Ascending aorta (tissue), 2 donors: ENCODE data around the gene ESR2. TPM values are rescaled to one million over a fixed set of nuclear protein-coding genes. Genes with fewer than 3 reads are reported as not detected.

Experiments
- DNase-seq, 2 donors: peaks; one replicate each; pipeline ENCODE4 v3.0.0-alpha.2; 2019; ENCODE audit warnings: low spot score in 2 of 2
- H3K27ac ChIP-seq, 2 donors: fragments of 200-600 bp; sonication (generic); one replicate each; pipeline ENCODE4 v1.5.1; 2016 to 2017; ENCODE audit warnings: mild to moderate bottlenecking in 1 of 2
- H3K27me3 ChIP-seq: fragments of 200-600 bp; sonication (generic); one replicate; pipeline ENCODE4 v1.5.1; 2017
- H3K36me3 ChIP-seq, 2 donors: fragments of 200-600 bp; sonication (generic); one replicate each; pipeline ENCODE4 v1.5.1; 2016
- H3K4me1 ChIP-seq, 2 donors: fragments of 200-600 bp; sonication (generic); one replicate each; pipeline ENCODE4 v1.5.1; 2016 to 2017; ENCODE audit warnings: mild to moderate bottlenecking in 1 of 2
- H3K4me3 ChIP-seq, 2 donors: fragments of 200-600 bp; sonication (generic); one replicate each; pipeline ENCODE4 v1.5.1; 2016 to 2017; ENCODE audit warnings: mild to moderate bottlenecking in 1 of 2
- H3K9me3 ChIP-seq, 2 donors: fragments of 200-600 bp; sonication (generic); one replicate each; pipeline ENCODE4 v1.5.1; 2016
- CTCF ChIP-seq, 3 experiments: fragments of 200-600 bp in 2 of 3; fragments of 450-650 bp in 1 of 3; sonication (generic) in 2 of 3; IDR thresholded peaks; one replicate each; pipeline ENCODE4 v1.5.1; 2016 to 2019; ENCODE audit warnings: antibody characterized with exemption in 3 of 3, mild to moderate bottlenecking in 1 of 3, moderate library complexity in 1 of 3
- intact Hi-C: fragments of 100-400 bp; cut with DNase I; formaldehyde crosslinking; loops from one replicate; pipeline ENCODE4 v1.15.1; 2023
- total RNA-seq: library from RNA; depleted of rRNA; stranded (reverse); fragments of >200 nt; gene quantifications from one replicate; pipeline ENCODE4 v1.1.0, GENCODE V29; 2016

ESR2 gene
- total RNA-seq, 1 donor from 2014 or later, result not detected

- peak overlapping the region in 1 of 2 donors; percentile 21 for H3K27ac ChIP-seq
- H3K27me3 ChIP-seq, result no peaks in the 10 kb centered on the region
- TF ChIP-seq CTCF (IDR thresholded peaks at IDR 0.05), result no peak
- H3K4me1 ChIP-seq, result no peaks in the 10 kb centered on the region
- DNase-seq, result no peak
- intact Hi-C loops, result no loop called here
- no peaks in the 10 kb centered on the region for H3K9me3 ChIP-seq
- peak overlapping the region; percentile 20 to 52 for H3K4me3 ChIP-seq
- H3K36me3 ChIP-seq, result peaks cover under 1 to 3% of the 10 kb centered on the region in 2 donors
These were observed 97.3 kb downstream of the ESR2 start for GRCh38 chr14:64196814-64197411.

- no peaks in the 10 kb centered on the region for H3K4me1 ChIP-seq
- intact Hi-C loops, result no loop called here
- no peaks in the 10 kb centered on the region for H3K27me3 ChIP-seq
- peaks cover 6 to 9% of the 10 kb centered on the region in 2 donors for H3K36me3 ChIP-seq
- TF ChIP-seq CTCF (IDR thresholded peaks at IDR 0.05), result no peak
- no peak overlapping the region for H3K27ac ChIP-seq
- H3K4me3 ChIP-seq, result no peak overlapping the region
- DNase-seq, result no peak
- no peaks in the 10 kb centered on the region for H3K9me3 ChIP-seq
These were observed 98.1 kb downstream of the ESR2 start for GRCh38 chr14:64196056-64196455.

GRCh38 chr14:64195199-64195598 lies 99.0 kb downstream of the ESR2 start:
- Histone ChIP-seq H3K4me1 (no peaks in the 10 kb centered on the region), H3K27me3 (no peaks in the 10 kb centered on the region), H3K27ac (no peak overlapping the region), H3K36me3 (peaks cover 10 to 12% of the 10 kb centered on the region in 2 donors), H3K4me3 (no peak overlapping the region), H3K9me3 (no peaks in the 10 kb centered on the region)
- no peak for TF ChIP-seq CTCF (IDR thresholded peaks at IDR 0.05)
- DNase-seq, result no peak
- intact Hi-C loops, result no loop called here

- Histone ChIP-seq H3K36me3 (peaks cover 15 to 20% of the 10 kb centered on the region in 2 donors), H3K9me3 (no peaks in the 10 kb centered on the region), H3K27ac (no peak overlapping the region), H3K4me1 (no peaks in the 10 kb centered on the region), H3K4me3 (no peak overlapping the region), H3K27me3 (no peaks in the 10 kb centered on the region)
- no peak for DNase-seq
- intact Hi-C loops, result no loop called here
- TF ChIP-seq CTCF (IDR thresholded peaks at IDR 0.05), result no peak
These were observed 99.8 kb downstream of the ESR2 start for GRCh38 chr14:64194404-64194803.

- Histone ChIP-seq H3K4me1 (no peaks in the 10 kb centered on the region), H3K27me3 (no peaks in the 10 kb centered on the region), H3K27ac (no peak overlapping the region), H3K9me3 (no peaks in the 10 kb centered on the region), H3K4me3 (no peak overlapping the region), H3K36me3 (peaks cover 21 to 23% of the 10 kb centered on the region in 2 donors)
- intact Hi-C loops, result no loop called here
- TF ChIP-seq CTCF (IDR thresholded peaks at IDR 0.05), result no peak
- no peak for DNase-seq
These were observed 100.3 kb downstream of the ESR2 start for GRCh38 chr14:64193821-64194220.

- intact Hi-C loops, result no loop called here
- DNase-seq, result no peak
- Histone ChIP-seq H3K4me1 (no peaks in the 10 kb centered on the region), H3K4me3 (no peak overlapping the region), H3K27ac (no peak overlapping the region), H3K9me3 (no peaks in the 10 kb centered on the region), H3K36me3 (peaks cover 27 to 31% of the 10 kb centered on the region in 2 donors), H3K27me3 (no peaks in the 10 kb centered on the region)
- TF ChIP-seq CTCF (IDR thresholded peaks at IDR 0.05), result no peak
These were observed 102.4 kb downstream of the ESR2 start for GRCh38 chr14:64191756-64192155.
